Measurements from ENCODE around the gene SLC35B2. TPM values are rescaled to one million over a fixed set of nuclear protein-coding genes. Genes with fewer than 3 reads are reported as not detected.

The SLC35B2 gene
- total and polyA plus RNA-seq, 10 of the 15 experiments (the other 5 are each of a cell fraction or from before 2014, with no cell fraction given): 11.3 to 45.4 (median 33.8) TPM

GRCh38 chr6:44263354-44264100 lies 6.2 kb upstream of the SLC35B2 start (continued):
- TF ChIP-seq PBX3 (IDR thresholded peaks at IDR 0.05; ENCODE audit: insufficient replicate concordance, low read depth, low read length) (peak; percentile 28), SKIL (IDR thresholded peaks at IDR 0.05; ENCODE audit: low read depth, poor library complexity, severe bottlenecking) (no peak), EED (IDR thresholded peaks at IDR 0.05; ENCODE audit: low read depth) (peak; percentile 89), POU2F2 (IDR thresholded peaks at IDR 0.05; ENCODE audit: borderline replicate concordance, low read depth, low read length) (peak; percentile 57; the same call in 2 of the 3 replicates), SMAD1 (IDR thresholded peaks at IDR 0.05; ENCODE audit: low read depth, partially characterized antibody) (peak; percentile 76), KLF5 (IDR thresholded peaks at IDR 0.05; ENCODE audit: partially characterized antibody) (no peak), PAX8 (IDR thresholded peaks at IDR 0.05) (no peak), RCOR1 (conservative IDR thresholded peaks at IDR 0.05; ENCODE audit: low read depth, low read length) (0 out of 2 replicates have a peak, but pooled peaks have one; percentile 40), MTA3 (IDR thresholded peaks at IDR 0.05; ENCODE audit: borderline replicate concordance, low read length) (no peak), NFYB (IDR thresholded peaks at IDR 0.05; ENCODE audit: insufficient read depth, low read depth, low read length) (no peak), SIN3A (IDR thresholded peaks at IDR 0.05; ENCODE audit: low read depth, low read length) (no peak), MEF2B (IDR thresholded peaks at IDR 0.05; ENCODE audit: partially characterized antibody, poor library complexity, severe bottlenecking) (peak; percentile 74), ELK1 (IDR thresholded peaks at IDR 0.05; ENCODE audit: low read depth, low read length) (no peak), POLR2AphosphoS2 (IDR thresholded peaks at IDR 0.05; ENCODE audit: low read depth, low read length) (peak; percentile 23), E2F4 (IDR thresholded peaks at IDR 0.05; ENCODE audit: low read depth, low read length) (no peak), ETV6 (conservative IDR thresholded peaks at IDR 0.05 in 1 of 2, IDR thresholded peaks at IDR 0.05 in 1 of 2; ENCODE audit: borderline replicate concordance in 1 of 2, low read depth in 1 of 2) (peak in 1 of 2 experiments; percentile 79; a peak in 1 of 4 replicates), MYC (IDR thresholded peaks at IDR 0.05; ENCODE audit: insufficient read depth, insufficient read length, insufficient replicate concordance, low read length, severe bottlenecking) (no peak), BRCA1 (IDR thresholded peaks at IDR 0.05; ENCODE audit: low read depth, low read length) (no peak), CTCF (IDR thresholded peaks at IDR 0.05 in 2 of 3, conservative IDR thresholded peaks at IDR 0.05 in 1 of 3; ENCODE audit: control insufficient read depth in 2 of 3, extremely low read depth in 1 of 3, insufficient read depth in 1 of 3, low read depth in 3 of 3, low read length in 3 of 3) (no peak), GATAD2B (conservative IDR thresholded peaks at IDR 0.05; ENCODE audit: low read depth) (peak; percentile 77), HDAC2 (IDR thresholded peaks at IDR 0.05) (no peak), BCL11A (IDR thresholded peaks at IDR 0.05; ENCODE audit: low read depth, low read length) (peak; percentile 41; the same call in 1 of the 2 replicates)

Measured in GM12878 (cell line).